HG02642 (cell line): ENCODE results near the gene AOC1.
"Not testable (repeated sequence)": the region's sequence is repeated elsewhere in the genome, so short reads cannot be mapped to it uniquely, and the experiment has no call there.

ENCODE experiments used
- ATAC-seq: cut with Tn5 transposase; IDR thresholded peaks from one replicate; pipeline ENCODE4 v1.9.1; 2021; ENCODE audit warnings: mild to moderate bottlenecking; ENCODE audit not compliant: unreplicated experiment, poor library complexity

Gene AOC1

DNA sequence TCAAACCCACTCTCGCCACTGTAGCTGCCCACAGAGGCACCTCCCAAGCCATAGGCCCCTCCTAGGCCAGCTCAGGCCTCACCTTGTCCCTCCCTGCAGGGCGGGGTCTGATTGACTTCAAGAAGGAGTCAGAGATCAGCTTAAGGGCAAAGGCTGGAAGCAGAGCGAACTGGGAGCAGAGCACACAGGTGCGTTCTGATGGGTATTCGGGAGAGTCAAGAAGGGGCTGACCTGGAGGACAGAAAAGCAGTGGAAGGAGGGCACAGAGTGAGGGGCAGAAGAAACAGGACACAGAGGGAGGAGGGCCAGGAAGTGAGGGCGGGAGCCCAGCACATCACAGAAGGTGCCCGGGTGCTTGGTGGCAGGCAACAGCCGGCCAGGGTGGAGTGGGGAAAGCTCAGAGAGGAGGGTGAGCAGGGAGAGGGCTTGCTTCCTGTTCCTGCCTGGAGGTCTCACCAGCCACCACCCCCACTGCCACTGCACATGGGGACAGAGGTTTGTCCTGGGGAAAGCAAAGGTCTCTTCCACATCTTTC, at the start of gene AOC1:
Gene AOC1 (plus strand): TSS at position 147 of the 535 bp plus-strand sequence. CDS start 3,954 bp downstream, outside the sequence.
- no peak for ATAC-seq

- no peak for ATAC-seq
Measured at GRCh38 chr7:150803161-150803860, 49.0 kb upstream of the AOC1 start.

GRCh38 chr7:150804802-150805201, 47.5 kb upstream of the AOC1 start:
- ATAC-seq = no peak

GRCh38 chr7:150805864-150806263, 46.5 kb upstream of the AOC1 start:
- no peak for ATAC-seq

DNA sequence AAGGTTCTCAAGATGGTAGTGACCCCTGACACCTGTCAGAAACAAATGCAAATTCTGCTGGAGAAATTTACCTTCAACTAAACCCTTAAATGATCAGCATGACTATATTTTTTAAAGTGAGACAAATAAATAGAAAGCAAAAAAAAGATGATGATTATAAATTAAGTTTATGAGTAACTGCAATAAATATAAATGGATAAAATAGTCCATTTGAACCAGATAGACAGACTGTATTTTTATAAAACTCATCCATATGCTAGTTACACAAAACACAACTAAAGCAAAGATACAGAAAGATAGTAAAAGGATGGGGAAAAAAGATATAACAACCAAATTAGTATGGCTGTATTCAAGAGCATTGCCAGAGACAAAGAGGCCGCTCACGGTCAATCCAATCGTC, 45.9 kb upstream of the AOC1 start:
- ATAC-seq = no peak

GRCh38 chr7:150806863-150807262, 45.5 kb upstream of the AOC1 start:
- no peak for ATAC-seq

GRCh38 chr7:150807616-150808438, 44.5 kb upstream of the AOC1 start:
- ATAC-seq = not testable (repeated sequence)

DNA sequence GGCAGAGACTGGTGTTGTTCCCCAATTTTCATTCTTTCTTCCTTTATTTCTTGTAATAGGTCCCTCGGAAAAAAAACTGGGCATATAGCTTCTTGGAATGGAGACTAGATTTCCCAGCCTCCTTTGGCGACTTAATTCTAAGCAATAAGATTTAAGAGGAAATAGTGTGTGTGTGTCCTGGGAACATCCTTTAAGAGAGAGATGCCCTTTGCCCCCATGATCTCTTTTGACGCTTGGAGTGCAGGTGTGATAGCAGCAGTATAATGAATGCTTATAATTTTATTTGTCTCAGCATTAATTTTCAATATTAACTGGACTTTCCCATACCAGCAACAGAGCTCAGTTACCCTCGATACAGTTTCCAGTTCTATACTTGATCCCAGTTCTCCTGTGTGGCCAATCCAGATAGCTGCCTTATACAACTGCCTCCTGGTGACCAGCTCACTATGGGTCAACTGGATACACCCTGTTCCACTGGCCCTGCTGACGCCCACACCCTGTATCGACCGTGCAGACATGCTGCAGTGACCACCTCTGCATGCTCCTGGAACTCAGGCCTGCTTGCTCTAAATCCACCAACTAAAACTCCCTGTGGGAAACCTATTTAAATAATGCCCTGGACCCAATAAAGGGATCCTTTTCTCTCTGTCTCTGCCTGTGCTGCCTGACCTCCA, 37.9 kb upstream of the AOC1 start:
- no peak for ATAC-seq

DNA sequence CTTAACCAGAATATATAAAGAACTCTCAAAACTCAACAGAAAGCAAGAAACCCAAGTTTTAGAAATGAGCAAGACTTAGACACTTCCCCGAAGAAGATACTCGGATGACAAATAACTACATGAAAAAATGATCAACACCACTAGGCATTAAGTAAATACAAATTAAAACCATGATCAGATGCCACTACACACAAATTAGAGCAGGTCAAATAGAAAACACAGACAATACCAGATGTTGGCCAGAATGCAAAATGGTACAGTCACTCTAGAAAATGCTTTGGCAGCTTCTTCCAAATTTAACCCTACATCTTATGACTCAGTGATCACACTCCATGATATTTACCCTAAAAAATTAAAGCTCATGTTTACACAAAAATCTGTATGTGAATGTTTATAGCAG, 33.3 kb upstream of the AOC1 start:
- ATAC-seq = no peak

GRCh38 chr7:150820148-150820547, 32.2 kb upstream of the AOC1 start:
- ATAC-seq = no peak

- ATAC-seq = no peak
Measured at GRCh38 chr7:150820578-150821198, 31.6 kb upstream of the AOC1 start.

- no peak for ATAC-seq
Measured at GRCh38 chr7:150823043-150823442, 29.3 kb upstream of the AOC1 start.

- ATAC-seq = no peak
Measured at GRCh38 chr7:150823484-150824126, 28.7 kb upstream of the AOC1 start.

DNA sequence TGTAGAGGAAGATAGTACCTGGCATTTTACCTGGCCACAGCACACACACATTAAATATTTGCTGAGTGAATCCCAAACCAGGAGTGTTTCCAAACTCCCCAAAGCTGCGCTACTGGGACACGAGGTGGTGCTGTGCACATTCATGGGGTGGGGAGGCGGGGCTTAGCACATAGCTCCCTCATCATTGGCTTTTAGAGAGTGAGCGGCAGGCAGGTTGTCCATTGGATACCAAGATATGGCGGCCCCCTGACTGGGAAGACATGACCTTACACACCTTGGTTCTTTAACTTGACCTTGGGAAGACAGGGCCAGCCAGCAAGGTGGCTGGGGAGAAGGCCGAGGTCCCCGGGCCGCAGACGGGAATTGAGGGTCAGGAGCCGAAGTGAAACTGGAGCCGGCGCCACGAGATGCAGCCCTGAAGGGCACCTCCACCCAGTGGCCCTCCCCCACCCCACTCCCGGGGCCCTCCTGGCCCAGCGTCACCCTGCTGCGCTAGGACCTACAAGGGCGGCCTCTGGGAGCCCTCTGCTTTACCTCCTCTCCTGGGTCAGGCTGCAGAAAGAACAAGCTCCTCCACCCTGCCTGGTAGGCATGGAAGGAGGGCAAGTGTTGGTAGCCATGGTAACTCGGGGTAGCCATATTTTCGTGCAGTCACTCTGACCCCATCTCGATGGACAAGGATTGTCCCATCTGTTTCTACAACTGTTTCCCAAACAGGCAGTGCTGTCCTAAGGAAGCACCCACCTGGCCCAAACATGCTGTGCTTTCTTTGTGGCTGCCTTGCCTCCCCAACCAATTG, 27.7 kb upstream of the AOC1 start:
- no peak for ATAC-seq

DNA sequence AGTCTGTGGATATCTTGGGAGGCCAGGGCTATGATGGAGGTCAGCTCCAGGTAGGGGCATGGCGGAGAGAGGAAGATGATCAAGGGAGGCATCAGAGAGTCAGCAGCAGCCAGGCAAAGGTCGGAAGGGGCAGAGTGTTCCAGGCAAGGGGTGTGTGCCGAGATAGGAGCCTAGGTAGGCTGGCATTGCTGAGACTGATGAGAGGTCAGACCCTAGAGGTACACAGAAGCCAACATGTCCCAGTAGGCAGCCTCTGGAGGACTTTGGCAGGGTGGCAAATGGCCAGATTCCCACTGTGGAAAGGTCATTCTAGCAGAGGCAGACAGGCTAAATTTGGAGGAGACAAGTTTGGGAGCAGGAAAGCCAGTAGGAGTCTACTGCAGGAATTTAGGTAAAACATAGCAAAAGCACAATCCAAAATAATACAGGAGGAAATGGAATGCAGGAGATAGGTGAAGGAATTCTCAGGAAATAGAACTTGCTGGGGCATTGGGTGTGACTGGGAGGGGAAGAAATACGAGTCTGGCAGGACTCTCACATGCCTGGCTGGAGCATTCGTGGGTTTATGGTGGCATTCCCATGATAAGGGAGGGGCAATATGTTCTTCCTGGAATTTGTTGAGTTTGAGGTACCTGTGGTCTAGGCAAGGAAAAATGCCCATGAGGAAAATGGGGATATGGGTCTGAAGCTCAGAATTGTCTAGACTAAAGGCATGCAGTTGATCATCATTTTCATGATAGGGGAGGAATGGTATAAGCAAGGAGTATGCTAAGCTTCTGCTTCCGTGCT, 26.1 kb upstream of the AOC1 start:
- no peak for ATAC-seq

GRCh38 chr7:150828384-150828783, 23.9 kb upstream of the AOC1 start:
- no peak for ATAC-seq

- ATAC-seq = no peak
Measured at GRCh38 chr7:150829426-150829825, 22.9 kb upstream of the AOC1 start.

DNA sequence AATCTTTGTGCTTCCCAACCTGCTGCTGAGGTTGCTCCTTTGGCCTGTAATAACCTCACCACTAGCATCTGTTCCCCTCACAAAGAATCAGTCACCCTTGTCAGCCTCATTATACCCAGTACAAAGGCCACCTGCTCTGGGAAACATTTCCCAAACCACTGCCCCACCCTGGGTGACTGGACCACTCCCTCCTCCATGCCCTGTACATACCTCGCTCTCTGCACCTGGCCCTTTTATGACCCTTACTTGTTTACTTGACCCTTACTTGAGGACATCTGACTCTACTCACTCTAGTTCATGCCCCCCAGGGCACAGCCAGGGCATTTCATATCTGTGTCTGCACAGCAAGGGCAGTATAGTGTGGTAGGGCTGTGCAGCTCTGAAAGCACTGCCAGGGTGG, 21.4 kb upstream of the AOC1 start:
- no peak for ATAC-seq
